ENCODE measurements around the gene C11orf24.

DNA sequence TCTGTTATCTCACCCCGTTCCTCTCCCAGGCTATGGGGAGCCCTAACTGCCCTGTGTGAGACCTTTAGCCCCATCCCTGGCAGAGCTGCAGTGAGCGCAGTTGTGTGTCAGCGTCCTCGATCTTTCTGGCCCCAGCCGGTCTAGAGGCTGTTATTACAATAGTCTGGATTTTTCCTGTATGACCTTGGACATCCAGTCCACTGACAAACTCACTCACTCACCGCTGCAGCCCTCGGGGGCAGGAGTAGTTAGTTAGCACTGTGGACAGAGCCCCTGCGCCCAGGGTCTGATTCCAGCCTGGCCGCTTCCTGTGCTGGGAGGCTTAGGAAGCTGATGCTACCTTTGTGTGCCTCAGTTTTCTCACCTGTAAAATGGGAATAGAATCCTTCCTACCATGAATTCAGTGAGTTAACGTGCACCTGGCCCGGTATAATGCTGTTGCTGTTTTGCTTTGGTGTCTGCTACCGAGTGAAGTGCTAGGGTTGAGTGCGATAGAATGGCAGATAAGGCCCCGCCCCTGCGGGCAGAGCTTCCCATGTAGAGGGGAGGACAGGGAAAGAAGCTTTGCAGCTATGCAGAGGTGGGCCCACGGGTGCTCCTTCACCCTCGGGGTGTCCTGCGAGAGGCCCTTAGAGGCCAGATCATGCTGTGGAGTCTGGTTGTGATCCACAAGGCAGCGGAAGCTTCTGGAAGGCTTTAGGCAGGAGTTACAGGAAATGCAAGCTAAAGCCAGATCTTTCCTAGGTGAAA is 43.6 kb upstream of the C11orf24 start:
- TF ChIP-seq, protein P1, sequence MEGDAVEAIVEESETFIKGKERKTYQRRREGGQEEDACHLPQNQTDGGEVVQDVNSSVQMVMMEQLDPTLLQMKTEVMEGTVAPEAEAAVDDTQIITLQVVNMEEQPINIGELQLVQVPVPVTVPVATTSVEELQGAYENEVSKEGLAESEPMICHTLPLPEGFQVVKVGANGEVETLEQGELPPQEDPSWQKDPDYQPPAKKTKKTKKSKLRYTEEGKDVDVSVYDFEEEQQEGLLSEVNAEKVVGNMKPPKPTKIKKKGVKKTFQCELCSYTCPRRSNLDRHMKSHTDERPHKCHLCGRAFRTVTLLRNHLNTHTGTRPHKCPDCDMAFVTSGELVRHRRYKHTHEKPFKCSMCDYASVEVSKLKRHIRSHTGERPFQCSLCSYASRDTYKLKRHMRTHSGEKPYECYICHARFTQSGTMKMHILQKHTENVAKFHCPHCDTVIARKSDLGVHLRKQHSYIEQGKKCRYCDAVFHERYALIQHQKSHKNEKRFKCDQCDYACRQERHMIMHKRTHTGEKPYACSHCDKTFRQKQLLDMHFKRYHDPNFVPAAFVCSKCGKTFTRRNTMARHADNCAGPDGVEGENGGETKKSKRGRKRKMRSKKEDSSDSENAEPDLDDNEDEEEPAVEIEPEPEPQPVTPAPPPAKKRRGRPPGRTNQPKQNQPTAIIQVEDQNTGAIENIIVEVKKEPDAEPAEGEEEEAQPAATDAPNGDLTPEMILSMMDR (IDR thresholded peaks at IDR 0.05): no peak
- TF ChIP-seq EZH2 (IDR thresholded peaks at IDR 0.05) (no peak), EZH2phosphoT487 (IDR thresholded peaks at IDR 0.05) (no peak)

All from neural progenitor cell (in vitro differentiated cells).